HG02840 (cell line): ENCODE results near the gene FLRT2.

ENCODE experiments used
- ATAC-seq: cut with Tn5 transposase; IDR thresholded peaks from one replicate; pipeline ENCODE4 v1.9.1; 2021; ENCODE audit warnings: mild to moderate bottlenecking, moderate library complexity, moderate number of reproducible peaks; ENCODE audit not compliant: unreplicated experiment, low FRiP score

Gene FLRT2

DNA sequence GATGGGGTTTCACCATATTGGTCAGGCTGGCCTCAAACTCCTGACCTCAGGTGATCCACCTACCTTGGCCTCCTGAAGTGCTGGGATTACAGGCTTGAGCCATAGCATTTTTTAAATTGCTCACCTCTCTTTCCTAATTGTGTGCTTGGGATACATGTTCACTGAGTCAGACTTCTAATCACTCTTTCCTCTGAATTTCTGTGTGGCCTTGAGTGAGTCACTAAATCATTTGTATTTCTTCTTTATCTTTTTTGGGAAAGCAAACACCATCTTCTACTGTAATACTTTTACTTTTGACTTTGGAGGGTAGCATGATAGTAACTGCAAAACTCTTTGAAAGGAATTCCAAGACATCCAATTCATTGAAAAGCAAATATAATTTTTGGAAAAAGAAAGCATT lies 60.8 kb downstream of the FLRT2 start:
- no peak for ATAC-seq

DNA sequence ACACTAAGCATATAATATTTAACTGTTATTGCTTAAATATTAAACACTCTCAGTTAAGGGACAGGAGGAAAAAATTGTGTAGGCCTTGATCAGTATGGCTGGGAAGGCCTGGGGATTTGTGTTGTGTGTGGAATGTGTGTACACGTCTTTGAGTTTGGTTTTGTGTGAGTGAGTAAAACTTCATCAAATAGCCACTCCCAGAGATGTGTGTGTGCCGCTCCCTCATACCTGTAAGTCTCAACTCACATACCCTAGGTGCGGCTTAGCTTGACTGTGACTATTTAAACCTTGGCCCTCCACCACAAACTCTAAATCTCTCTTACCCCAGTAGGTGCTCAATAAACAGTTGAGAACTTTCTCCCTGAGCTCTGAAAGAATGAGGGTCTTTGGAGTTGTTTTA lies 64.3 kb downstream of the FLRT2 start:
- ATAC-seq, result no peak

DNA sequence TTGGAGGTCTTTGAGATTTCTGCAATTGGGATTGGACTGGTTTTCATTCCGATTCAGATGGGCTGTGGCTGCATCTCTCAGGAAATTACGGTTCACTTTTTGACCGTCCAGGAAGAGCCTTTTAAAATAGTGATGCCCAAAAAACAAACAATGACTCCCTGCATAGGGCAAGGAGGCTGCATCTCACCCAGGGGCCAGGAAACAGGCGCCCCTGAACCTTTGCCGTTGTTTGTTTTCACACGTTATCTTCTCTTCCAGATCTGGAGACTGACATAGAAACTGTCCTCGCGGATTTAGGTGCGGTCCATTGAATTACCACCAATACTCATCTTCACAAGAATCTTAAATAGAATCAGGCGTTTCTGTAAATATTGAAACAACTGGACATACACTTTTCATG lies 66.0 kb downstream of the FLRT2 start:
- no peak for ATAC-seq

DNA sequence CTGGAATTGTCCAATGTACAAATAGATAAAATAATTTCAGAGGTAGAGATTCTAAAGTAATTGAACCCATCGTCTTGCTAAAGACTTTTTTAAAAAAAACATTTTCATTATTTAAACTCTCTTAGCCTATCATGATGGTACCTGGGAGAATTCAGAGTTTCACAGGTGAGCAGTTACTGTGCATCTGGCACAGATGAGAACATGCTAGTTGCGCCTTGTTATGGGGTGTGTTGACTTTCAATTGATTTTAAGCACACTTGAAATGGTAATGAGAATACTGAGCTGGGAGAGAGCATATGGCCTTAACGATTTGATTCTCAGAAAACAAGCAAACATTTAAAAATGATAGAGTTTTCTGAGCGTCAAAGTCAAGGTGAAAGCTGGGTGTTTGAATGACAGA lies 66.6 kb downstream of the FLRT2 start:
- no peak for ATAC-seq

DNA sequence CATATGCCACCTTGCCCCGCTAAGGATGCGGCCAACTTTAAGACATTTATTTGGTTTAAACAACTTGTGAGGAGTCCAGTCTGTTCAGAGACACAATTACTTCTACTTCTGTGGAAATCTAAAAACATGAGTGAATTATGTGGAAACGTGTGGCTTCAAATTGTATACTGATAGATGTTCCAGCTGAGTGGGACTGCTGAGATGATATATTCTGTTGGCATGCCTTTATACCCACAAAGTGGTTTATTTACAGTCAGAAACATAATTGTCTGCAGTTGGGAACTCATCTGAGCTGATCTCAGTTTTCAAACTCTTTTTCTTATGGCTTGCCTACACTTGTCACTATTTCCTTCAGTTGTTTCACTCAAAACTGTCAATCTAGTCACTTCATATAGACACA lies 67.8 kb downstream of the FLRT2 start:
- ATAC-seq, result no peak

DNA sequence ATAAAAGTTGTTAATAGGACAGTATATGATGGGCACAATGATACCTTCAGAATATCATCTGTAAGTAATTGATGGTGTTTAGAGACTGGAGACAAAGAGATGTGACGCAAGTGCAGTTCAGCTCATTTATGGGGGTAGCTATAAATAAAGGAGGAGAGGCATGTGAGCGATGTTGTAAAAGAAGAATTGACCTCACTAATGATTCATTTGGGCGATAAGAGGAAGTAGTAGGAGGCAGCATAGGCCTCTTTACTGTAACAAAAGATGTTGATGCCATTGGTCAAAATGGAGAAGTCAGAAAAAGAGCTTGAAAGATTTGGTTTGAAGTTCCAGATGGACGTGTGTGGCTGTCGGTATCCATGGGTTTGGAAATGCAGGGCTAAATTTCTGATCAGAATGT lies 70.0 kb downstream of the FLRT2 start:
- no peak for ATAC-seq

DNA sequence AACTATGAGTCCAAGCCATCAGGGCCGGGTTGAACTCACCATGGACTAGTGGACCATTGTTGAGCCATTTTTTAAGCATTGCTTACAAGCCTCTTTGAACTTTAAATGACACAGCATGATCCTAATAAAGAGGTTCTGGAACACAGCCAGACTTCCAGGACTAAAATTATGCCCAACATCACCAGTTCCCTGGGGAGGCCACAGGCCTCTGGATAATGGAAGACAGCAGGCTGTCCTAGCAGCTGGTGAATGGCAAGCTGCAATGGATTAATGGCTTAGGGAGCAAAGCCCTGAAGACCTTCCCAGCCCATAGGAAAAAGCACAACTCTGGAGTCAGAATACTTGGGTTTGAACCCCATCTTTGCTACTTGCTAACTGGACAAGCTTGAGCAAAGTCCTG lies 71.3 kb downstream of the FLRT2 start:
- no peak for ATAC-seq

DNA sequence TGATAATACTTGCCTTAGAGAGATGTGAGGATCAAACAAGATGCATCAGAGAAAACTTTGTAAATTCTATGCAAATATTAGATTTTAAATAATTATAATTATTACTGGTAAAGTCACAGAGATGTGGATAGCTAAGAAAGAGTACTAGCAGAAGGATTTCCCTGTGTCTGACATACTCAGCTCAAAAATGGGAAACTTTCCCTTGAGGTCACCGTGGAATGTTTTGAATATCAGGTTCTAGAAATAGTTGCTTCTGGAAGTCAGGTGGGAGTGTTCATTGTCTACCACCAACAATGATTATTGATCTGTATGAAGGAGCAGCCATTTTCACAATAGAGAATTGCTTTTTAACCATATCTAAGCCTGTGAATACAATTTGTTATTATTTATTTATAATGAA lies 71.7 kb downstream of the FLRT2 start:
- ATAC-seq, result no peak

DNA sequence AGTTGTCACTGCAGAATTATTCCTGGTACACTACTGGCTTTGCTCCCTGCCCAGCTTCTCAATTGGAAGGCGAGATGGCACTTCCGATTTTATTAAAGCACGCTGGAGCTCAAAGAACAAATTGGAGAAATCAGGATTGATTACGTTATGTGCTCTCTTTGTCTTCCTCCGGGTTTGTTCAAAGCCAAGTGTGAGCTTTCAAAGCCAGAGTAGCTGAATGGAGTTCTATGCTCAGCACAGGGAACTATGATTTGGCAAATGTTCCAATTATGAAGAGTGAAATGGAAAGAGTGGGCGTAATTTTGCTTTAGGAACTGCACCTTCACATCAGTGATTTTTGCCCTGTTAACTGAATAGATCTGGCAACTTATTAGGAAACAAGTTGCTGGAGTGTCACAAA lies 72.4 kb downstream of the FLRT2 start:
- no peak for ATAC-seq

DNA sequence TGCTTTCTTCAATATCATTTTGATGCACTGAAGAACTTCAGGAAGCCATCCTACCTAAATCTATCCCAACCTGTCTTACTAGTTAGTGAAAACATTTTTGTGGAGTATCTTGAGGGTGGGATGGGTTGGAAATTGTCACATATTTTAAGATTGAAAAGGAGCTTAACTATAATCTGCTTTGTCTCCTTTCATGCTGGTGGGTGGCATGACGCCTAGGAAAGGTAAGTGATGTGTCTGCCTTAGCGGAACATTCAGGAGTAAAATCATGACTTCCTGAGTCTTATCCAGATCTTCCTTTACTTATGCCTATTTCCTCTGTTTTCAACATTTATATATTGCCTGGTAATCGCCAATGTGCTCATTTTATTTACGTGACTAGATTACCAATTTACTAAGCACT lies 74.1 kb downstream of the FLRT2 start:
- ATAC-seq, result no peak

DNA sequence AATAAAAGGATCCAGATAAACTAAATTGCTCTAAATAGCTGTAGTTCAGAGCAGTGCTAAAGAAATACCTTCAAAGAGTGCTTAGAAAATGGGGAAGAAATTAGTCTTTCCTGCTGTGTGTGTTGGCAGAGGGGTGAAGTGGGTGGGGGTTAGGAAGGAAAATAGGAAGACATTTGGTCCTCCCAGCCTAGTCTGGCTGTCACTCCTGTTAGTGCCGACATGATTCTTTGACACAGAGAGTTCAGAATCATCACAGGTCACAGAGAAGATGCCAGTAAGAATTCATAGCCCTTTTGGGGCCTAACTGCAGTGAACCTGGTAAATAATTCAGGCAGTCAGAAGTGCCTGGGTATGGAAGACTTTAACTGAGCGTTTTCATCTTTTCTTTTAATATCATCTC lies 74.8 kb downstream of the FLRT2 start:
- ATAC-seq, result no peak

DNA sequence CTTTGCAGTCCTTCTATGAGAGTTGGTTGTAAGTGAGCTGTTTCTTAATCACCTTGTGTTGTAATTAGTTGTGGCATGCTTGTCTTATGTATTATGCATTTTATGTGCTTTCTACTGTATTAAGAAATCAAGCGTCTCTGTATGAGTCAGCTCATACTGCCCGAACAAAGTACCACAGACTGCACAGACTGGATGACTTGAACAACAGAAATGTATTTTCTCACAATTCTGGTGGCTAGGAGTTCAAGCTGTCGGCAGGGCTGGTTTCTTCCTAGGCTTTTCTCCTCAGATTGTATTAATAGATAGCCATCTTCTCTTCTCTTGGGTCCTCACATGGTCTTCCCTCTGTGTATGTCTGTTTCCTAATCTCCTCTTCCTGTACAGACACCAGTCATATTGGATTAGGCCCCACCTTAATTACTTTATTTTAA lies 77.7 kb downstream of the FLRT2 start:
- ATAC-seq, result no peak

DNA sequence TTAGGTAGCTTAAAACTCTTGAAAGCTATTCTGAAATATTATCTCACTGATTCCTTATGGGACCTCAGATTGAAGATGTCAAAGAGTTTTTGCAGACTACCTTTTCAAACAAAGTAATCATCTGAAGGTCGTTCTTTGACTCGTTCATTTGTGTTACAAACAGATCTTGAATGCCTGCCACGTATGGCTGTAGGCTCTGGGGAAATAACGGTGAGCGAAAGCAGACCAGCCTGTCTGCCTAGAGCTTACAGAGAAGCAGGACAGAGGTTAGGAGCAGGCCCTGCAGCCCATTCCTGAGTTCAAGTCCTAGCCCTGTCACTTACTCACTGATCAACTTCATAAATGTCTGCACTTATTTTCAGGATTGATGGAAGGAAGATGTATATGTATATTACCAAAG lies 83.6 kb downstream of the FLRT2 start:
- ATAC-seq, result no peak

DNA sequence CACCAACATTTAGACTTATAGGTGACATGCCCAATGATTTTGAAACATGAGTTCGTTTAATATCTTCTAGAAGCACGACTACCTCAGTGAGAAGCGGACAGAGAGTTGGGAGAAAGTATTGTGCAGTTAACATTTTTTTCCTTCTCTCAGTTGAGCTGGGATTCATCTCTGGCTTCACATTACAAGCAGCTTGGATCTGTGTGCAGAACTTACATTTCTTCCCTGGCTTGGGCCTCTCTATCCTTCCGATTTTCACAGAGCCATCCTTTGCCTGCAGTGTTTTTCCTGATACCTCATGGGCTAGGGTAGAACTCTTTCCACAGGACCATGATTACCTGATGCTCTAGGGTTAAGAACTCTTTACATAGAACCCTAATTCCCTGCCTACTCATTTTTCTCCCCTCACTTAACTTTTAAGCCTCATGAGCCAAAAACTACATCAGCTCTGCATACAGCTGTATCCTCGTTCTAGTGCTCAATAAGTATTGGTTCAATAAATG lies 86.5 kb downstream of the FLRT2 start:
- ATAC-seq, result no peak

DNA sequence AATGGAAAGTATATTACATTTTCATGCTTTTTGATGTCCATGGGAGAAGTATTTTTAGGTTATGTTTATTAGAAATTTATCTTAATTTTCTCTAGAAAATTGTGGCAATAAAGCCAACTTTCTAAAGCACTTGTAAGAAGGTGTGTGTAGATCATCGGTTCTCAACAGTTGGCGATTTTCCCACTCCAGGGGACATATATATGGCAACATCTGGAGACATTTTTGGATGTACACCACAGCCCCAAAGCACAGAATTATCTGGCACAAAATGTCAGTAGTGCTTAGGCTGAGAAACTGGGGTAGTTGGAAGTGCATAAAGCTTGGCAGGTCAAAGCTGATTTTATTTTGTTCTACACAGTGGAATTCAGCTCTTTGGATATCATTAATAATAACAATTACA lies 86.9 kb downstream of the FLRT2 start:
- ATAC-seq, result no peak

DNA sequence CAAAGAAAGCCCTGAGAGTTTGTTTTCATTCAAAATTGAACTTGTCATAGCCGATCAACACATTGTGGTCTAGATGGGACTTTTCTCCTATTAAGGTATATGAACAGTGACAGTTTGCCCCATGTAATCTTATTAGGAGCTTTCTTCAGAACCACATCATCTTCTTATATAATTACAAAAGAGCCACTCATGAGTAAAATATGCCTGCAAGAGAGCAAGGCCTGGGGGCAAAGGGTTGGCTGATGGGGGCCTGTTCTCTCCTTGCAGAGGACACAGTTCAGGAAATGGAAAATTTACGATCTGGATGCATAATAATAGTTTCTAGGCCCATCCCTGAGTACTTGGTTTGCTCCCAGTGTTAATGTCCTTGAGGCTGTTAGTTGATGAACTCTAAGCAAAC lies 87.8 kb downstream of the FLRT2 start:
- no peak for ATAC-seq

DNA sequence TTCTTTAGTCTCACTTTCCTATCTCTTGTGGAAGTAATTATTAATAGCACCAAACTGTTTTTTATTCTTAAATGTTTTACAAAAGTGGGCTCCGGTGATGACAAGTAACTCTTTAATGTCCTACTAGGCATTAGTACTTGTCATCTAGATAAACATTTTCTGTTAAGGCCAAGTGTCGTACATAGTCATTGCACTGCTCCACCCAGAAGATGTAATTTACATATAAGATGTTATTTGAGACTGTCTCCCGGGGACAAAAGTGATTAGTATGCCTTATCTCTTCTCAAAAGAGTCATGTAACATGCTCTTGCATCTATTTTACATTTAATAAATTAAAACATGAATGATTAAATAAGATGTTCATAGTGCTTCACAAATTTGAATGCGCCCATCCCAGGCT lies 88.4 kb downstream of the FLRT2 start:
- no peak for ATAC-seq

DNA sequence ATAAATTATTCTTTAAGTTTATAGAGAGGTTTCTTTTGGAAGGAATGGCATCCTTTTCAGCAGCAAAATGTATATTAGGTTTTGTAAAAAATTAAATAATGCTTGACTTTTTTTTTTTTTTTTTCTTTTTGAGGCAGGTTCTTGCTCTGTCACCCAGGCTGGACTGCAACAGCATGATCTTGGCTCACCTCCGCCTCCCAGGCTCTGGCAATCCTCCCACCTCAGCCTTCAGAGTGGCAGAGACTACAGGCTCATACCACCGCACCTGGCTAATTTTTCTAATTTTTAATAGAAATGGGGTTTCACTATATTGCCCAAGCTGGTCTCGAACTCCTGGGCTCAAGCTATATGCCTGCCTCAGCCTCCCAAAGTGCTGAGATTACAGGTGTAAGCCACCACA lies 89.0 kb downstream of the FLRT2 start:
- no peak for ATAC-seq

DNA sequence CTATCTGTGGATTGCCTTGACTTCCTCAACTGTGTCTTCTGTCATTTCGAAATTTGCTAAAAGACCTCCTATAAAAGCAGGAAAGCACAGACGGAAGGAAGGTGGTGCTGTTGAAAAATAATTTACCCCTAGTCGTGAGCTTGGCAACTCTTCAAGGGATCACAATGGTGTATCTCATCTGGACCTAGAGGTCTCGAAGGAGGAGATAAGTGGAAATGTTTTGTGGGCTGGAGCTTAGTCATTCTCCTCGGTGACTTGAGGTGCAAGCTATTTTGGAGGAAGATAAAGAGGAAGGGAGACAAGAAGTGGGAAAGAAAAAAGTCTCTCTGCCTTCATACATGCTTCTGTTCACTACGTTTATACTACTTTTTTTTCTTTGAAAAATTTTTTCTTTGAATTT lies 89.9 kb downstream of the FLRT2 start:
- no peak for ATAC-seq

DNA sequence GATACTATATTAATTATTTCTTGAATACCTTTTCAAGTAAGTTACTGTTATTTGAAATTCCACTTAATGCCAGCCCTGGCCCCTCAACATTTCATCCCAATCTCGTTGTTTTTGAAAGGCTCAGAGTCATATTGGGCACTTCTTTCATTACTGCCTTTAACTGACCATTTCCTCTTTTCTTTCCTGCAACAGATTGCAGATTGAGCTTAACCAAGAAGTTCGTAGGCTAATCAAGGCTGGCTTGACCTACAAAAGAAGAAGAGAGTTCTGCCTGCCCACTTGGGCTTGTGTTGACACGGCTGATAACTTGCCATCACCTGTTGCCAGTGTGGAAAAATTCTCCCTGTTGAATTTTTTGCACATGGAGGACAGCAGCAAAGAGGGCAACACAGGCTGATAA lies 91.0 kb downstream of the FLRT2 start:
- no peak for ATAC-seq

DNA sequence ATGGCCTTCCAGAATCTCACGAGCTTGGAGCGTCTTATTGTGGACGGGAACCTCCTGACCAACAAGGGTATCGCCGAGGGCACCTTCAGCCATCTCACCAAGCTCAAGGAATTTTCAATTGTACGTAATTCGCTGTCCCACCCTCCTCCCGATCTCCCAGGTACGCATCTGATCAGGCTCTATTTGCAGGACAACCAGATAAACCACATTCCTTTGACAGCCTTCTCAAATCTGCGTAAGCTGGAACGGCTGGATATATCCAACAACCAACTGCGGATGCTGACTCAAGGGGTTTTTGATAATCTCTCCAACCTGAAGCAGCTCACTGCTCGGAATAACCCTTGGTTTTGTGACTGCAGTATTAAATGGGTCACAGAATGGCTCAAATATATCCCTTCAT lies 92.2 kb downstream of the FLRT2 start:
- ATAC-seq, result no peak

DNA sequence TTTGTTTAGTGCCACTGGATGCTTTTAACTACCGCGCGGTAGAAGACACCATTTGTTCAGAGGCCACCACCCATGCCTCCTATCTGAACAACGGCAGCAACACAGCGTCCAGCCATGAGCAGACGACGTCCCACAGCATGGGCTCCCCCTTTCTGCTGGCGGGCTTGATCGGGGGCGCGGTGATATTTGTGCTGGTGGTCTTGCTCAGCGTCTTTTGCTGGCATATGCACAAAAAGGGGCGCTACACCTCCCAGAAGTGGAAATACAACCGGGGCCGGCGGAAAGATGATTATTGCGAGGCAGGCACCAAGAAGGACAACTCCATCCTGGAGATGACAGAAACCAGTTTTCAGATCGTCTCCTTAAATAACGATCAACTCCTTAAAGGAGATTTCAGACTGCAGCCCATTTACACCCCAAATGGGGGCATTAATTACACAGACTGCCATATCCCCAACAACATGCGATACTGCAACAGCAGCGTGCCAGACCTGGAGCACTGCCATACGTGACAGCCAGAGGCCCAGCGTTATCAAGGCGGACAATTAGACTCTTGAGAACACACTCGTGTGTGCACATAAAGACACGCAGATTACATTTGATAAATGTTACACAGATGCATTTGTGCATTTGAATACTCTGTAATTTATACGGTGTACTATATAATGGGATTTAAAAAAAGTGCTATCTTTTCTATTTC lies 93.2 kb downstream of the FLRT2 start:
- ATAC-seq, result no peak
